Astrocyte of the cerebellum (primary cell): ENCODE measurements around the gene CNTFR.

Source experiments
- DNase-seq: peaks from one replicate; pipeline ENCODE4 v3.0.0-alpha.2; 2011; ENCODE audit warnings: low read depth
- H3K4me3 ChIP-seq: 2 replicates; pipeline ENCODE4 v1.5.1; 2011; ENCODE audit warnings: mild to moderate bottlenecking, low read depth, low read length, moderate library complexity
- CTCF ChIP-seq: IDR thresholded peaks from 2 replicates; pipeline ENCODE4 v1.5.1; 2012; ENCODE audit warnings: low read length, low read depth, moderate library complexity, mild to moderate bottlenecking; ENCODE audit errors: missing control alignments
- in situ Hi-C: cut with HindIII; loops from 2 replicates; pipeline ENCODE4 v1.10.0; 2017; ENCODE audit warnings: low sequenced_read_pairs

Gene CNTFR

GRCh38 chr9:34508951-34509350, 80.6 kb downstream of the CNTFR start:
- in situ Hi-C loops, result loop anchor here (10.0 kb wide), 2 partner anchors 84 to 106 kb away; partner anchors contain the start of gene RPP25L
- no peak for TF ChIP-seq CTCF
- DNase-seq, result no peak
- no peak overlapping the region for H3K4me3 ChIP-seq

- in situ Hi-C loops, result loop anchor here (10.0 kb wide), 2 partner anchors 84 to 106 kb away; partner anchors contain the start of gene RPP25L
- H3K4me3 ChIP-seq, result no peak overlapping the region
- no peak for DNase-seq
- TF ChIP-seq CTCF, result no peak
These were observed 81.1 kb downstream of the CNTFR start for GRCh38 chr9:34508463-34508862.

- TF ChIP-seq CTCF, result no peak
- in situ Hi-C loops, result loop anchor here (10.0 kb wide), 2 partner anchors 83 to 107 kb away; partner anchors contain the start of gene RPP25L
- no peak for DNase-seq
- no peak overlapping the region for H3K4me3 ChIP-seq
These were observed 81.6 kb downstream of the CNTFR start for GRCh38 chr9:34507966-34508365.

GRCh38 chr9:34507556-34507955, 82.0 kb downstream of the CNTFR start:
- no peak for DNase-seq
- in situ Hi-C loops, result loop anchor here (10.0 kb wide), 2 partner anchors 83 to 107 kb away; partner anchors contain the start of gene RPP25L
- H3K4me3 ChIP-seq, result no peak overlapping the region
- no peak for TF ChIP-seq CTCF

GRCh38 chr9:34506623-34507022, 82.9 kb downstream of the CNTFR start:
- no peak overlapping the region for H3K4me3 ChIP-seq
- no peak for DNase-seq
- in situ Hi-C loops, result loop anchor here (10.0 kb wide), 2 partner anchors 82 to 108 kb away; partner anchors contain the start of gene RPP25L
- no peak for TF ChIP-seq CTCF

GRCh38 chr9:34505370-34506120, 84.0 kb downstream of the CNTFR start:
- TF ChIP-seq CTCF, result no peak
- DNase-seq, result no peak
- in situ Hi-C loops, result loop anchor here (10.0 kb wide), 2 partner anchors 81 to 109 kb away; partner anchors contain the start of gene RPP25L
- no peak overlapping the region for H3K4me3 ChIP-seq
